ENCODE results near the gene TMEM33.

TMEM33 gene

GRCh38 chr4:41994461-41994985 is 59.3 kb downstream of the TMEM33 start:
- Histone ChIP-seq H3K4me3 (ENCODE audit: low read length) (no peak overlapping the region), H3K79me2 (ENCODE audit: low read length) (peaks cover 52% of the 10 kb centered on the region), H4K20me1 (ENCODE audit: insufficient read depth, low read length) (peaks cover 8% of the 10 kb centered on the region; the same call in 1 of the 2 replicates)

GRCh38 chr4:41998019-41998418 is 62.8 kb downstream of the TMEM33 start:
- no peaks in the 10 kb centered on the region for H3K27me3 ChIP-seq (ENCODE audit: low read depth, low read length)
- H4K20me1 ChIP-seq (ENCODE audit: insufficient read depth, low read length): 0 out of 2 replicates have a peak, but pooled peaks cover 3% of the 10 kb centered on the region
- H3K79me2 ChIP-seq (ENCODE audit: low read length): peaks cover 26% of the 10 kb centered on the region
- TF ChIP-seq EZH2phosphoT487 (IDR thresholded peaks at IDR 0.05; ENCODE audit: low read depth) (no peak), CTCF (IDR thresholded peaks at IDR 0.05; ENCODE audit: low read depth, low read length) (no peak)
- peaks cover 8% of the 10 kb centered on the region for H3K4me1 ChIP-seq (ENCODE audit: low read length)
- H3K4me3 ChIP-seq (ENCODE audit: low read length): no peak overlapping the region
- H3K27ac ChIP-seq (ENCODE audit: low read length): no peak overlapping the region
- peaks cover 4% of the 10 kb centered on the region for H3K36me3 ChIP-seq (replicated peaks; ENCODE audit: low read depth, low read length)
- H3K9ac ChIP-seq (ENCODE audit: low read length): no peak overlapping the region
- H3K4me2 ChIP-seq (ENCODE audit: low read length): no peak overlapping the region
- no peaks in the 10 kb centered on the region for H3K9me3 ChIP-seq (ENCODE audit: insufficient read depth, low read length)
- H2AFZ ChIP-seq (ENCODE audit: low read depth, low read length): no peak overlapping the region

More at GRCh38 chr4:41994461-41994985, 59.3 kb downstream of the TMEM33 start:
- no peak overlapping the region for H2AFZ ChIP-seq (ENCODE audit: low read depth, low read length)
- peaks cover 20% of the 10 kb centered on the region for H3K4me1 ChIP-seq (ENCODE audit: low read length)
- TF ChIP-seq CTCF (IDR thresholded peaks at IDR 0.05; ENCODE audit: low read depth, low read length): no peak
- no peak for TF ChIP-seq EZH2phosphoT487 (IDR thresholded peaks at IDR 0.05; ENCODE audit: low read depth)
- H3K9me3 ChIP-seq (ENCODE audit: insufficient read depth, low read length): no peaks in the 10 kb centered on the region
- no peak overlapping the region for H3K27ac ChIP-seq (ENCODE audit: low read length)
- H3K9ac ChIP-seq (ENCODE audit: low read length): no peak overlapping the region
- H3K36me3 ChIP-seq (replicated peaks; ENCODE audit: low read depth, low read length): no peaks in the 10 kb centered on the region
- H3K4me2 ChIP-seq (ENCODE audit: low read length): no peak overlapping the region
- no peaks in the 10 kb centered on the region for H3K27me3 ChIP-seq (ENCODE audit: low read depth, low read length)

GRCh38 chr4:41999321-41999720 is 64.1 kb downstream of the TMEM33 start:
- H2AFZ ChIP-seq (ENCODE audit: low read depth, low read length): no peak overlapping the region
- no peak overlapping the region for H3K9ac ChIP-seq (ENCODE audit: low read length)
- no peak overlapping the region for H3K4me2 ChIP-seq (ENCODE audit: low read length)
- no peak for TF ChIP-seq EZH2phosphoT487 (IDR thresholded peaks at IDR 0.05; ENCODE audit: low read depth)
- no peak for TF ChIP-seq CTCF (IDR thresholded peaks at IDR 0.05; ENCODE audit: low read depth, low read length)
- H3K27me3 ChIP-seq (ENCODE audit: low read depth, low read length): no peaks in the 10 kb centered on the region
- H3K27ac ChIP-seq (ENCODE audit: low read length): no peak overlapping the region
- H3K9me3 ChIP-seq (ENCODE audit: insufficient read depth, low read length): no peaks in the 10 kb centered on the region
- peaks cover 18% of the 10 kb centered on the region for H3K79me2 ChIP-seq (ENCODE audit: low read length)
- H3K36me3 ChIP-seq (replicated peaks; ENCODE audit: low read depth, low read length): peaks cover 8% of the 10 kb centered on the region
- H3K4me1 ChIP-seq (ENCODE audit: low read length): peaks cover 5% of the 10 kb centered on the region
- H4K20me1 ChIP-seq (ENCODE audit: insufficient read depth, low read length): no peaks in the 10 kb centered on the region
- H3K4me3 ChIP-seq (ENCODE audit: low read length): no peak overlapping the region

GRCh38 chr4:42008011-42008786 is 73.0 kb downstream of the TMEM33 start:
- Histone ChIP-seq H4K20me1 (ENCODE audit: insufficient read depth, low read length) (0 out of 2 replicates have a peak, but pooled peaks cover 5% of the 10 kb centered on the region), H3K9ac (ENCODE audit: low read length) (no peak overlapping the region), H3K36me3 (replicated peaks; ENCODE audit: low read depth, low read length) (peaks cover 38% of the 10 kb centered on the region), H3K9me3 (ENCODE audit: insufficient read depth, low read length) (no peaks in the 10 kb centered on the region), H3K4me1 (ENCODE audit: low read length) (no peaks in the 10 kb centered on the region), H3K4me3 (ENCODE audit: low read length) (no peak overlapping the region), H3K4me2 (ENCODE audit: low read length) (no peak overlapping the region), H3K27me3 (ENCODE audit: low read depth, low read length) (no peaks in the 10 kb centered on the region), H2AFZ (ENCODE audit: low read depth, low read length) (no peak overlapping the region), H3K79me2 (ENCODE audit: low read length) (peaks cover 32% of the 10 kb centered on the region), H3K27ac (ENCODE audit: low read length) (no peak overlapping the region)
- TF ChIP-seq CTCF (IDR thresholded peaks at IDR 0.05; ENCODE audit: low read depth, low read length): no peak
- TF ChIP-seq EZH2phosphoT487 (IDR thresholded peaks at IDR 0.05; ENCODE audit: low read depth): no peak

All from OCI-LY3 (cell line).